Esophagus squamous epithelium (tissue), 5 donors: ENCODE measurements around the gene IQCK. TPM values are rescaled to one million over a fixed set of nuclear protein-coding genes. Genes with fewer than 3 reads are reported as not detected.

Experiments used
- DNase-seq: peaks from one replicate; lab custom pipeline; 2025; lab: John Stamatoyannopoulos, UW
- H3K27ac ChIP-seq, 4 donors: fragments of 200-600 bp; sonication (generic); one replicate each; pipeline ENCODE4 v1.5.1; 2016 to 2019; ENCODE audit warnings: mild to moderate bottlenecking in 1 of 4
- H3K27me3 ChIP-seq, 4 donors: fragments of 200-600 bp; sonication (generic); 1 replicate in 3 of 4; 2 replicates in 1 of 4; pipeline versions ENCODE4 v1.5.1 to v1.6.0; 2017 to 2021; ENCODE audit warnings: antibody characterized with exemption in 1 of 4
- H3K36me3 ChIP-seq, 3 donors: fragments of 200-600 bp; sonication (generic); one replicate each; pipeline ENCODE4 v1.5.1; 2016 to 2019
- H3K4me1 ChIP-seq, 3 donors: fragments of 200-600 bp; sonication (generic); one replicate each; pipeline ENCODE4 v1.5.1; 2017 to 2019
- H3K4me3 ChIP-seq, 4 donors: fragments of 200-600 bp; sonication (generic); 1 replicate in 3 of 4; 2 replicates in 1 of 4; pipeline ENCODE4 v1.5.1; 2016 to 2019; ENCODE audit warnings: mild to moderate bottlenecking in 2 of 4, moderate library complexity in 1 of 4
- H3K9me3 ChIP-seq, 3 donors: fragments of 200-600 bp; sonication (generic); one replicate each; pipeline ENCODE4 v1.5.1; 2016 to 2019
- CTCF ChIP-seq, 6 experiments: fragments of 450-650 bp in 4 of 6; fragments of 200-600 bp in 2 of 6; sonication (generic) in 2 of 6; IDR thresholded peaks; one replicate each; pipeline ENCODE4 v1.5.1; 2016 to 2019; ENCODE audit warnings: antibody characterized with exemption in 6 of 6, mild to moderate bottlenecking in 4 of 6, moderate library complexity in 4 of 6
- POLR2A ChIP-seq, 4 donors: fragments of 450-650 bp; IDR thresholded peaks; one replicate each; pipeline ENCODE4 v1.6.1; 2017; ENCODE audit warnings: antibody characterized with exemption in 4 of 4, mild to moderate bottlenecking in 4 of 4, moderate library complexity in 3 of 4
- WGBS, 2 donors: methylation state at CpG; one replicate each; pipeline ENCODE4 v1.1.5; 2018; 5-methylcytosine and 5-hydroxymethylcytosine counted together
- intact Hi-C: fragments of 100-400 bp; cut with DNase I; formaldehyde crosslinking; loops from one replicate; pipeline ENCODE4 v1.15.0; 2022
- total RNA-seq, 4 donors: library from RNA; depleted of rRNA; stranded (reverse); fragments of >200 nt; gene quantifications; one replicate each; pipeline ENCODE4 v1.1.0, GENCODE V29; 2016
- donor health status: DM: yes; HTN: yes; CAD: no.

IQCK gene
- total RNA-seq, 4 donors from 2014 or later, result 2.2 to 9.3 (median 6.1) TPM

- 93% methylated on average over 13 of the region's 20 CpGs; no CpG with 5 or more reads in 1 of the 2 donors for WGBS, 2 donors
- Histone ChIP-seq H3K27ac (no peak overlapping the region), H3K27me3 (no peaks in the 10 kb centered on the region), H3K4me1 (peaks cover 4 to 29% (median 6%) of the 10 kb centered on the region in 3 donors), H3K4me3 (no peak overlapping the region), H3K9me3 (no peaks in the 10 kb centered on the region), H3K36me3 (peaks cover 0 to 37% (median 6%) of the 10 kb centered on the region in 3 donors)
- intact Hi-C loops, result no loop called here
- DNase-seq, result no peak
- TF ChIP-seq POLR2A (IDR thresholded peaks at IDR 0.05), result no peak
- TF ChIP-seq CTCF (IDR thresholded peaks at IDR 0.05), result no peak
Observed at GRCh38 chr16:19871721-19872120, 153.7 kb downstream of the IQCK start.

GRCh38 chr16:19872179-19872863, 154.2 kb downstream of the IQCK start:
- WGBS, 2 donors, result 60 to 89% methylated on average over 3 to 17 of the region's 33 CpGs
- Histone ChIP-seq H3K4me1 (peaks cover 5 to 29% (median 6%) of the 10 kb centered on the region in 3 donors), H3K4me3 (no peak overlapping the region), H3K36me3 (peaks cover 0 to 34% (median 6%) of the 10 kb centered on the region in 3 donors), H3K9me3 (no peaks in the 10 kb centered on the region), H3K27ac (no peak overlapping the region), H3K27me3 (no peaks in the 10 kb centered on the region)
- intact Hi-C loops, result no loop called here
- DNase-seq, result no peak
- TF ChIP-seq CTCF (IDR thresholded peaks at IDR 0.05) (no peak), POLR2A (IDR thresholded peaks at IDR 0.05) (no peak)

GRCh38 chr16:19872935-19873334, 154.9 kb downstream of the IQCK start:
- intact Hi-C loops, result no loop called here
- Histone ChIP-seq H3K4me1 (peaks cover 5 to 29% (median 6%) of the 10 kb centered on the region in 3 donors), H3K4me3 (no peak overlapping the region), H3K27me3 (no peaks in the 10 kb centered on the region), H3K9me3 (no peaks in the 10 kb centered on the region), H3K36me3 (peaks cover 0 to 34% (median 6%) of the 10 kb centered on the region in 3 donors), H3K27ac (no peak overlapping the region)
- DNase-seq, result no peak
- 67 to 85% methylated on average over 8 to 12 of the region's 12 CpGs for WGBS, 2 donors
- TF ChIP-seq POLR2A (IDR thresholded peaks at IDR 0.05), result no peak
- no peak for TF ChIP-seq CTCF (IDR thresholded peaks at IDR 0.05)

GRCh38 chr16:19874026-19874425, 156.0 kb downstream of the IQCK start:
- peaks cover 6 to 36% (median 11%) of the 10 kb centered on the region in 3 donors for H3K4me1 ChIP-seq
- TF ChIP-seq POLR2A (IDR thresholded peaks at IDR 0.05), result no peak
- TF ChIP-seq CTCF (IDR thresholded peaks at IDR 0.05), result no peak
- H3K27me3 ChIP-seq, result no peaks in the 10 kb centered on the region
- no peak overlapping the region for H3K4me3 ChIP-seq
- peaks cover 0 to 34% (median 6%) of the 10 kb centered on the region in 3 donors for H3K36me3 ChIP-seq
- 76 to 80% methylated on average over 8 of the region's 8 CpGs for WGBS, 2 donors
- H3K9me3 ChIP-seq, result no peaks in the 10 kb centered on the region
- DNase-seq, result no peak
- no peak overlapping the region for H3K27ac ChIP-seq
- intact Hi-C loops, result no loop called here

GRCh38 chr16:19874851-19875546, 156.9 kb downstream of the IQCK start:
- Histone ChIP-seq H3K27me3 (no peaks in the 10 kb centered on the region), H3K4me3 (no peak overlapping the region), H3K4me1 (peaks cover 6 to 46% (median 16%) of the 10 kb centered on the region in 3 donors), H3K9me3 (no peaks in the 10 kb centered on the region), H3K27ac (peak overlapping the region in 1 of 4 donors; percentile 7), H3K36me3 (peaks cover 0 to 27% (median 6%) of the 10 kb centered on the region in 3 donors)
- WGBS, 2 donors, result 59 to 69% methylated on average over 11 to 12 of the region's 18 CpGs
- intact Hi-C loops, result no loop called here
- TF ChIP-seq POLR2A (IDR thresholded peaks at IDR 0.05) (no peak), CTCF (IDR thresholded peaks at IDR 0.05) (no peak)
- no peak for DNase-seq
